Lung (tissue), 12 donors: ENCODE results near the gene KRTAP10-5. TPM values are rescaled to one million over a fixed set of nuclear protein-coding genes. Genes with fewer than 3 reads are reported as not detected.

ENCODE experiments used
- ATAC-seq: fragments of 200-7000 bp; cut with Tn5 transposase; one replicate; pipeline ENCODE4 v1.9.1; 2020; ENCODE audit warnings: moderate number of reproducible peaks; ENCODE audit not compliant: insufficient read depth, low FRiP score
- DNase-seq, 3 donors: peaks; one replicate each; pipeline ENCODE4 v3.0.0-alpha.2; 2013 to 2017
- H3K27ac ChIP-seq, 2 donors: one replicate each; pipeline ENCODE4 v1.5.1; 2013; ENCODE audit warnings: mild to moderate bottlenecking in 2 of 2, moderate library complexity in 2 of 2, control low read depth in 1 of 2, inconsistent platforms in 1 of 2, low read depth in 1 of 2, low read length in 1 of 2
- H3K27me3 ChIP-seq, 3 donors: one replicate each; pipeline ENCODE4 v1.5.1; 2013; ENCODE audit warnings: low read length in 2 of 3; ENCODE audit not compliant: control insufficient read depth in 3 of 3, insufficient read depth in 3 of 3
- H3K36me3 ChIP-seq, 4 donors: one replicate each; pipeline ENCODE4 v1.5.1; 2013; ENCODE audit warnings: low read length in 4 of 4, mild to moderate bottlenecking in 1 of 4, moderate library complexity in 1 of 4; ENCODE audit not compliant: control insufficient read depth in 4 of 4, insufficient read depth in 4 of 4
- H3K4me1 ChIP-seq, 5 donors: one replicate each; pipeline ENCODE4 v1.5.1; 2013; ENCODE audit warnings: low read length in 5 of 5, mild to moderate bottlenecking in 2 of 5, moderate library complexity in 1 of 5; ENCODE audit not compliant: control insufficient read depth in 5 of 5, insufficient read depth in 5 of 5
- H3K4me3 ChIP-seq: one replicate; pipeline ENCODE4 v1.5.1; 2013; ENCODE audit warnings: mild to moderate bottlenecking, control low read depth, moderate library complexity
- H3K9ac ChIP-seq, 2 donors: one replicate each; pipeline ENCODE4 v1.5.1; 2013; ENCODE audit warnings: low read length in 2 of 2, control low read depth in 1 of 2; ENCODE audit not compliant: insufficient read depth in 1 of 2
- H3K9me3 ChIP-seq, 4 donors: one replicate each; pipeline ENCODE4 v1.5.1; 2013; ENCODE audit warnings: low read length in 3 of 4, mild to moderate bottlenecking in 1 of 4, moderate library complexity in 1 of 4; ENCODE audit not compliant: control insufficient read depth in 4 of 4, insufficient read depth in 3 of 4
- WGBS, 2 donors: extraction: QIAGEN DNeasy Blood & Tissue Kit; methylation state at CpG; one replicate each; pipeline ENCODE4 v1.1.7; 2013; 5-methylcytosine and 5-hydroxymethylcytosine counted together
- polyA plus RNA-seq, 2 donors: library from polyadenylated mRNA; stranded (reverse); fragments of 200-250 nt; gene quantifications; one replicate each; pipeline ENCODE4 v1.2.1, GENCODE V29; 2013
- total RNA-seq, 2 donors: library from RNA; depleted of rRNA in 1 of 2; stranded (reverse); fragments of >200 nt in 1 of 2; gene quantifications; one replicate each; pipeline ENCODE4 v1.2.1, GENCODE V29; 2014 to 2021
- TF ChIP-seq, protein P1 (sequence below): IDR thresholded peaks from 2 replicates; pipeline ENCODE4 v1.5.1; 2012; ENCODE audit warnings: mild to moderate bottlenecking; ENCODE audit errors: control extremely low read depth, extremely low read depth
- donor health status: control.
- donor health status: control.
- donor health status: Bipolar disorder and iron deficiency.
- donor health status: healthy.
- donor health status: DM: yes; HTN: yes; CAD: no.

KRTAP10-5 gene
- total and polyA plus RNA-seq, 4 donors, result not detected

DNA sequence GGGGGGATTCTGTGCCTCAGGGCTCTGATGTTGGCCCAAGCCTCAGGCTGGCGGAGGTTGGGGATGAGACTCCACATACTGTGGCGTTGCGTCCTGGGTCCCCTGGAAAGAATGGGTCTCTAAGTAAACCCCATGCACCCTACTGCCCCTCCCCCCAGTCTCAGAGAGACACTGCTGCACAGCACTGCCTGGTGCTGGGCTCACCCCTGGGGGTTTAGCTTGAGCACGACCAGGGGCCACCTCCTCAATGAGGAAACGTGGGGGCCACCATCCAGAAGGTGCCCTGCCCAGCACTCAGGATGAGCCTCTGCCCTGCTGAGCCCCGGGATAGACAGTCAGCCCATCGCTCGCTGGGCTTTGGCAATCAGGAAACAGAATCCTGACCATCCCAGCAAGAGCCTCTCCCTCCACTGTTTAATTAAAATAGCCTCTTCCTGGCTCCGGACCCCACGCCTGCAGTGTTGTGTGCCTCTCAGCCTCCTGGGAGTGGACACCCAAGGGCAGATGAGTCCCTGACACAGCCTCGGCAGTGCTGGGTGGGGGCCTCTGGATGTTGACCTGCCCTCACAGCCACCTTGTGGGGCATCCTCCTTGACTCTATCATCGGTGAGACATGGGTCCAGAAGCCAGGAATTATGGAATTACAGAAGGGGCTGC, 10.4 kb downstream of the KRTAP10-5 start:
- no peak for ATAC-seq
- Histone ChIP-seq H3K4me3 (no peak overlapping the region), H3K36me3 (no peaks in the 10 kb centered on the region), H3K27ac (no peak overlapping the region), H3K9me3 (peaks cover 0 to 14% (median 2%) of the 10 kb centered on the region in 4 donors), H3K9ac (no peak overlapping the region), H3K27me3 (peaks cover 0 to 2% (median 0%) of the 10 kb centered on the region in 3 donors), H3K4me1 (no peaks in the 10 kb centered on the region)
- TF ChIP-seq, protein P1, sequence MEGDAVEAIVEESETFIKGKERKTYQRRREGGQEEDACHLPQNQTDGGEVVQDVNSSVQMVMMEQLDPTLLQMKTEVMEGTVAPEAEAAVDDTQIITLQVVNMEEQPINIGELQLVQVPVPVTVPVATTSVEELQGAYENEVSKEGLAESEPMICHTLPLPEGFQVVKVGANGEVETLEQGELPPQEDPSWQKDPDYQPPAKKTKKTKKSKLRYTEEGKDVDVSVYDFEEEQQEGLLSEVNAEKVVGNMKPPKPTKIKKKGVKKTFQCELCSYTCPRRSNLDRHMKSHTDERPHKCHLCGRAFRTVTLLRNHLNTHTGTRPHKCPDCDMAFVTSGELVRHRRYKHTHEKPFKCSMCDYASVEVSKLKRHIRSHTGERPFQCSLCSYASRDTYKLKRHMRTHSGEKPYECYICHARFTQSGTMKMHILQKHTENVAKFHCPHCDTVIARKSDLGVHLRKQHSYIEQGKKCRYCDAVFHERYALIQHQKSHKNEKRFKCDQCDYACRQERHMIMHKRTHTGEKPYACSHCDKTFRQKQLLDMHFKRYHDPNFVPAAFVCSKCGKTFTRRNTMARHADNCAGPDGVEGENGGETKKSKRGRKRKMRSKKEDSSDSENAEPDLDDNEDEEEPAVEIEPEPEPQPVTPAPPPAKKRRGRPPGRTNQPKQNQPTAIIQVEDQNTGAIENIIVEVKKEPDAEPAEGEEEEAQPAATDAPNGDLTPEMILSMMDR, result no peak
- 84 to 87% methylated on average over 12 of the region's 12 CpGs for WGBS, 2 donors
- DNase-seq, result no peak

GRCh38 chr21:44568667-44569556, 11.5 kb downstream of the KRTAP10-5 start:
- no peak overlapping the region for H3K27ac ChIP-seq
- ATAC-seq (no peak), DNase-seq (no peak)
- TF ChIP-seq, protein P1, result no peak
- no peaks in the 10 kb centered on the region for H3K4me1 ChIP-seq
- no peak overlapping the region for H3K4me3 ChIP-seq
- peaks cover 0 to 2% (median 0%) of the 10 kb centered on the region in 3 donors for H3K27me3 ChIP-seq
- no peak overlapping the region for H3K9ac ChIP-seq
- H3K36me3 ChIP-seq, result no peaks in the 10 kb centered on the region
- peaks cover 0 to 14% (median 2%) of the 10 kb centered on the region in 4 donors for H3K9me3 ChIP-seq
- 74 to 78% methylated on average over 27 of the region's 27 CpGs for WGBS, 2 donors

DNA sequence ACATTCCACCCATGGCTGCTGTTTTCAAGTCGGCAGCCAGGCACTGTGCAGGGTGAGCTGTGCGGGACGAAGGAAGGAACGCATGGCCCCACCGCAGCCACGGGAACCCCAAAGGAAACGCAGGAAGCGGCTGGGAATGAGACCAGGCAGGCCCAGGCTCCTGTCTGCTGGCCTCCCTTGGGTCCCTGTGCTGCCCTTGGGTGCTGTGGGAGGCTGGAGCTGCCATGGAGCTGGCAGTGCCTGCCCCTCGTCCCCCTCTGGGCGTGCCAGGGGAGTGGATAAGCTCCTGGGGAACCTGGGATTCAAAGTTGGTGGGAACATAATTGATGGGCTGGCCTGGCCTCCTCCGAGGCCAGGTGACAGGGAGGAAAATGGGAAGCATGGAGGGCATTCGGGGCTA, 12.1 kb downstream of the KRTAP10-5 start:
- H3K4me1 ChIP-seq, result no peaks in the 10 kb centered on the region
- DNase-seq, result no peak
- no peak for ATAC-seq
- WGBS, 2 donors, result 76 to 81% methylated on average over 12 of the region's 12 CpGs
- peaks cover 0 to 14% (median 2%) of the 10 kb centered on the region in 4 donors for H3K9me3 ChIP-seq
- H3K36me3 ChIP-seq, result no peaks in the 10 kb centered on the region
- no peak overlapping the region for H3K4me3 ChIP-seq
- peaks cover 0 to 2% (median 0%) of the 10 kb centered on the region in 3 donors for H3K27me3 ChIP-seq
- TF ChIP-seq, protein P1, result no peak
- H3K9ac ChIP-seq, result no peak overlapping the region
- H3K27ac ChIP-seq, result no peak overlapping the region
